Parathyroid adenoma (tissue), 2 donors: ENCODE data around the gene IGDCC3.

Source experiments
- H2AFZ ChIP-seq: fragments of 300-600 bp; sonication (generic); one replicate; pipeline ENCODE4 v1.7.0; 2017; ENCODE audit warnings: antibody characterized with exemption, mild to moderate bottlenecking
- H3K27ac ChIP-seq: fragments of 300-600 bp; sonication (generic); one replicate; pipeline ENCODE4 v1.7.0; 2017
- H3K27me3 ChIP-seq: fragments of 300-600 bp; sonication (generic); one replicate; pipeline ENCODE4 v1.7.0; 2017; ENCODE audit warnings: low read length; ENCODE audit not compliant: control insufficient read depth, insufficient read depth
- H3K36me3 ChIP-seq: fragments of 300-600 bp; sonication (generic); one replicate; pipeline ENCODE4 v1.7.0; 2017; ENCODE audit warnings: low read length; ENCODE audit not compliant: control insufficient read depth, insufficient read depth
- H3K4me1 ChIP-seq: fragments of 300-600 bp; sonication (generic); one replicate; pipeline ENCODE4 v1.7.0; 2017; ENCODE audit warnings: control low read depth
- H3K4me2 ChIP-seq: fragments of 300-600 bp; sonication (generic); one replicate; pipeline ENCODE4 v1.7.0; 2017; ENCODE audit warnings: low read length
- H3K4me3 ChIP-seq: fragments of 300-600 bp; sonication (generic); one replicate; pipeline ENCODE4 v1.7.0; 2017; ENCODE audit warnings: low read depth, low read length
- H3K79me2 ChIP-seq: fragments of 300-600 bp; sonication (generic); one replicate; pipeline ENCODE4 v1.7.0; 2017; ENCODE audit warnings: control low read depth
- H3K9ac ChIP-seq: fragments of 300-600 bp; sonication (generic); one replicate; pipeline ENCODE4 v1.7.0; 2017; ENCODE audit warnings: mild to moderate bottlenecking
- H3K9me3 ChIP-seq: fragments of 300-600 bp; sonication (generic); one replicate; pipeline ENCODE4 v1.7.0; 2017; ENCODE audit warnings: low read length; ENCODE audit not compliant: control insufficient read depth
- CTCF ChIP-seq: fragments of 300-600 bp; sonication (generic); IDR thresholded peaks from one replicate; pipeline ENCODE4 v1.7.0; 2017; ENCODE audit warnings: antibody characterized with exemption, mild to moderate bottlenecking
- donor health status: primary hyperparathyroidism.

The IGDCC3 gene

GRCh38 chr15:65402961-65403360, 25.2 kb upstream of the IGDCC3 start:
- TF ChIP-seq CTCF: no peak
- H2AFZ ChIP-seq: no peak overlapping the region
- no peaks in the 10 kb centered on the region for H3K79me2 ChIP-seq
- no peak overlapping the region for H3K27ac ChIP-seq
- H3K9me3 ChIP-seq: no peaks in the 10 kb centered on the region
- H3K4me1 ChIP-seq: no peaks in the 10 kb centered on the region
- no peak overlapping the region for H3K4me3 ChIP-seq
- no peaks in the 10 kb centered on the region for H3K36me3 ChIP-seq
- H3K4me2 ChIP-seq: no peak overlapping the region
- H3K27me3 ChIP-seq: no peaks in the 10 kb centered on the region
- H3K9ac ChIP-seq: no peak overlapping the region

GRCh38 chr15:65401611-65402240, 23.9 kb upstream of the IGDCC3 start:
- Histone ChIP-seq H3K27ac (no peak overlapping the region), H3K79me2 (no peaks in the 10 kb centered on the region), H3K4me1 (no peaks in the 10 kb centered on the region), H3K36me3 (no peaks in the 10 kb centered on the region), H3K9ac (no peak overlapping the region), H3K4me2 (peak overlapping the region; percentile 17), H2AFZ (no peak overlapping the region), H3K27me3 (no peaks in the 10 kb centered on the region), H3K9me3 (no peaks in the 10 kb centered on the region), H3K4me3 (no peak overlapping the region)
- TF ChIP-seq CTCF: no peak

- no peak overlapping the region for H3K4me3 ChIP-seq
- no peaks in the 10 kb centered on the region for H3K4me1 ChIP-seq
- H3K79me2 ChIP-seq: no peaks in the 10 kb centered on the region
- TF ChIP-seq CTCF: peak; percentile 36
- H3K9me3 ChIP-seq: no peaks in the 10 kb centered on the region
- H3K4me2 ChIP-seq: peak overlapping the region; percentile 17
- no peaks in the 10 kb centered on the region for H3K27me3 ChIP-seq
- H3K9ac ChIP-seq: no peak overlapping the region
- no peaks in the 10 kb centered on the region for H3K36me3 ChIP-seq
- no peak overlapping the region for H3K27ac ChIP-seq
- H2AFZ ChIP-seq: no peak overlapping the region
Measured at GRCh38 chr15:65400760-65401610, 23.2 kb upstream of the IGDCC3 start.

GRCh38 chr15:65399997-65400396, 22.2 kb upstream of the IGDCC3 start:
- H3K36me3 ChIP-seq: no peaks in the 10 kb centered on the region
- TF ChIP-seq CTCF: no peak
- no peak overlapping the region for H3K27ac ChIP-seq
- no peaks in the 10 kb centered on the region for H3K27me3 ChIP-seq
- H2AFZ ChIP-seq: no peak overlapping the region
- no peaks in the 10 kb centered on the region for H3K4me1 ChIP-seq
- H3K4me2 ChIP-seq: no peak overlapping the region
- no peak overlapping the region for H3K9ac ChIP-seq
- H3K79me2 ChIP-seq: no peaks in the 10 kb centered on the region
- no peaks in the 10 kb centered on the region for H3K9me3 ChIP-seq
- H3K4me3 ChIP-seq: no peak overlapping the region
